NK-92 treated with Interleukin-12 subunit alpha and Interleukin-12 subunit beta, amount 100 ng/mL, for 24 hours (cell line): ENCODE measurements around the gene ZFP57.
A peak's percentile ranks its signal among the peaks of the same experiment; 100 is the strongest.
"Not testable (repeated sequence)": the region's sequence is repeated elsewhere in the genome, so short reads cannot be mapped to it uniquely, and the experiment has no call there.

ENCODE experiments used
- DNase-seq: peaks from one replicate; lab custom pipeline; 2025; lab: John Stamatoyannopoulos, UW

The ZFP57 gene

DNA sequence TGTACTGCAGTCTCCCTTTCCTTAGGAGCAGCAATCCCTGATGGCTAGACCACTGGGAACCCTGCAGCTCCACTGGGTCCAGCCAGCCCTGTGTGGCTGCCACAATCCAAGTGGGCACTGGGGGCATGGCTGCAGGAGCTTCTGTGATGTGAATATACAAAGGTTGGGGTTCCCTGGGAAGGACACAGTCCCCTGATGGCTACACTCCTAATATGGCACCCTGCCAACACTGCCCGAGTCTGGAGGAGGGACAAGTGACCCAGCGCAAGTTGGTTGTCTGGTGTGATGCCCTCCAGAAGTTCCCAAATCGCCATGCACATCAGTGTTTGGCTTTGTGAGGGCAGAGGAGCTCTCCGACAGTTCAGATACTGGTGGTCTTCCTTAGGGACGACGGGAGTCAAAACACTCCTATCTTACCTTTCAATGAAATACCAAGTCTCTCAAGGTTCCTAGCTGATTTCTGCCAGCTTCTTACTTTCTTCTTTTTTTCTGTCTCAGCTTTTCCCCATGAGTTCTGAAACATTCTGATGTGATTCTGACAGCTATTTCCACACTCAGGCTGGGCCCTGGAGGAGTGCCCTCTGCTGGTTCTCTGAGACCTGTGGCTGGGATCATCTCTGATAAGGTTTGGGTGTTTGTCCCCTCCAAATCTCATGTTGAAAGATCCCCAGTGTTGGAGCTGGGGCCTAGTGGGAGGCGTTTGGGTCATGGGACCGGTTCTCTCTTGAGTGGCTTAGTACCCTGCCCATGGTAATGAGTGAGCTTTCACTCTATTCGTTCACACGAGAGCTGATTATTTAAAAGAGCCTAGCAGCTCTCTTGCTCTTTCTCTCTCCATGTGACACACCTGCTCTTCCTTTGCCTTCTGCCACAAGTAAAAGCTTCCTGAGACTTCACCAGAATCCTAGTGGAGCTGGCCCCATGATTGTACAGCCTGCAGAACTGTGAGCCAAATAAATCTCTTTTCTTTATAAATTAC lies 15.5 kb upstream of the ZFP57 start:
- DNase-seq: no peak

DNA sequence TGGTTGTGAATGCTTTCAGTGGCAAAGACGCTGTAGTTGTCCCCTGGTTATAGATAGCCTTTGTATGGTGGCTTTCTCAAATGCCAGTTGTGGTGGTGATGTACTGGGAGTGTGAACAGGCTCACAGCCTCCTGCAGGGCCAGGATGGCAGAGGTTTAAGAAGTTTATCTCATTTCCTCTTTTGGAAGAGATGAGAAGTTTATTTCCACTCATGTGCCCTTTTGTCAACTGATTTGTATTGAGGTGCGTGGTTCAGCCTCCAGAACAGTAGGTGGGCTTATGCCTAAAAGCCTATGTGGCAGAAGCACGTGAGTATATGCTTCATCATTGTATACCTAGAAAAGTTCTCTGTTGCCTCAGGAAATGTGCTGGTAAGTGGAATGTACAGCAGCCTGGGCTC lies 13.7 kb upstream of the ZFP57 start:
- no peak for DNase-seq

DNA sequence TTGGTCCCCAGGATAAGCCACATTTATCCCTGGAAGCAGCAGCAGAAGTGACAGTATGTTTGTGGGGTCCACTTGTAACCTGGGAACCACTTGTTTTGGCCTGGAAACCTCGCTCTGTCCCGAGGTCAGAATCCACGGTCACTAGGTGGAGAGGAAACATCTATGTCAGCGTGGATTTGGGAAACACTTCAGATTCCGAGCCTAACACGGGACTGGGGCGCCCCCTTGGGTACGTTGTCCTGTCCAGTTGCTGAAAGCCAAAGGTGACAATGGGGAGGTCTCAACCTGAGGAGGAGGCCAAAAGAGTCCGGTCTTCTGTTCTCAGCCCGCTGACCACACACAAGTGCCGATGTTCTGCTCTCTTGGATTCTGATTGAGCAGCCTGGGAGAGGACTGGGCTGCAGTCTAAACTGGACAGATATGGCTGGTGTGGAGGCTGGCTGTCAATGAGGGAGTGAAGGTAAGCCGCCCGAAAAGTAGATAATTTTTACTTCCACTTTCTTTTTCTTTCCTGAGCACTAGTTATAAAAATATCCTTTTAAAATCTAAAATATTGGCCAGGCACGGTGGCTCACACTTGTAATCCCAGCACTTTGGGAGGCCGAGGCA lies 4.9 kb upstream of the ZFP57 start:
- no peak for DNase-seq

DNA sequence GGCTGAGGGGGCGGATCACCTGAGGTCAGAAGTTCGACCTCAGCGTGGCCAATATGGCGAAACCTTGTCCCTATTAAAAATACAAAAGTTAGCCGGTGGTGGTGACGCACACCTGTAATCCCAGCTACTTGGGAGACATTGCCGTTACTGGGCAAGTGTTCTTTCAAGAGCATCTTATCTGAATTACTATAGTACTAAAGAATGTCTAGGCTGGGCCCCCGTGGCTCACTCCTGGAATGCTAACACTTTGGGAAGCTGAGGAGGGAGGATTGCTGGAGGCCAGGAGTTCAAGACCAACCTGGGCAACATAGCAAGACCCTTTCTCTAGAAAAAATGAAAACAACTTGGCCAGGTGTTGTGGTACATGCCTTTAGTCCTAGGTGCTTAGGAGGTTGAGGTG lies 859 bp upstream of the ZFP57 start:
- DNase-seq: no peak

DNA sequence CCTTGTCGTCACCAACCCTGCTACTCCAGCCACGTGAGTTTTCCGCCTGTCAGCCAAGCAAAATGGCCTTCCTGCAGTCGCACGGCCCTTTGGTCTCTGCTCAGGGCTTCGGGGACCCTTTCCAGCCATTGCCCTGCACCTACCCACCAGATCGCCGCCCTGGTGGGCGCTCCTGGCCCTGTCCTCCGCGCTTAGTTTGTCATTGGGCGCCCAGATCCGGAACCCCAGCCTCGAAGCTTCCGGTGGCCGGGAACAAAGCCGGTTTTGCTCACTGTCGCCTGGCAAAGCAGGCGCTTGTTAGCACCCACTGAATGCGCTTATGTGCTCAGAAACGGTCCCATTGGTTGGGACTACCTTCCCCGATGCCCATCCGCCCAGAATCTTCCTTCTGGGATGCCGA lies 536 bp downstream of the ZFP57 start:
- DNase-seq: no peak

DNA sequence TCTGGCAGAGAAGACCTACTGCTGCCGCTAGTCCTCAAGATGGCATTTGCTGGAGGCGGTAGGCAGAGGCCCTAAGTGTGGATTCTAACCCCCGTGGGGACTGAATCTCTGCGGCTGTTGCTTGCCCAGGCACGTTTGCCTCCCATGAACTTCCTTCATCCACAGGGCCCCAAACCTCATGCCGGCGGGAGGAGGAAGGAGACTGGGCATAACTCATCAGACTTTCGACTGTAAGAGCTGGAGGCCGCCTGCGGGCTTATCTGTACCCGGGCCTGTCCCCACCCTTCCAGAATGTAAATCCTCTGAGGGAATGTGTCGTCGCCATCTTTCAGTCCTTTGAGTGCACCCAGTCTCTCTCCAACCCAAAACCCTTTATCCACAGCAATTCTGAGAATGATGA lies 990 bp downstream of the ZFP57 start:
- DNase-seq: no peak

DNA sequence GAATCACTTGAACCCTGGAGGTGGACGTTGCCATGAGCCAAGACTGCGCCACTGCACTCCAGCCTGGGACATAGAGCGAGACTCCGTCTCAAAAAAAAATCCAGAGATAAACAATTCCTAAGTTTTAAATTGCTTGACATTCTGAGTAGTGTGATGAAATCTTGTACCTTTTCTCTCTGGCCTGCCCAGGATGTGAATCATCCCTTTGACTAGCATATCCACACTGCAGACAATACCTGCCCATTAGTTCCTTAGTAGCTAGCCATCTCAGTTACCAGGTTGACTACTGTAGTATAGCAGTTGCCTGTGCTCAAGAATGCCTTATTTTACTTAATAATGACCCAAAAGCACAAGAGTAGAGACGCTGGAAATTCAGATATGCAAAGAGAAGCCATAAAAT lies 2.8 kb downstream of the ZFP57 start:
- DNase-seq: peak; percentile 7

DNA sequence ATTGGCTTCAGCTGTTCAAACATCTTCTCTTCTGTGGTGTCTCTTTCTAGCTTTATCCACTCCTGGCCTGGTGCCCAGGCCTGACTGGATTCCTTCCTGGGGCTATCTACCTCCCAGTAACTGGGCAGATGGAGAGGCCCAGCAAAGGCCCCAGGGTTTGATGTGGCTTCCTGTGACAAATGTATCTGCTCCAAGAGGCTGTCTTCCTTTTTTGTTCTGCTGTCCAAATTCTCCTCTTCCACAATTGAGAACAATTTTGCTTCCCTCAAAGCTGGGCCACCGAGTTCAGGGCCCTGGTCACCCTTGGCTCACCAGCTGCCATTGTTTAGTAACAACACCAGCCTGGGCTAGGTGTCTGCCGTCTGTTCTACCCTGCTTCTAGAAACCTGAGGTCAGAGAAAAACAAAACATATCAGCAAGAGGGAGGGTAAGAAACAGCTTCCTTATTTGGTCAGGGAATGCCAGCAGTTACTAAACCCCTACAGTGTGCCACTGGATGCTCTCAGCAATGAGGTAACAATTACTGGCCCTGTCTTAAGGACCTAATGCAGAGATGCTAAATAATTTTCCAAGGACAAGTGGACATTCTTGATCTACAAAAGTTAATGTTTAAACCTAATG lies 3.9 kb downstream of the ZFP57 start:
- no peak for DNase-seq

DNA sequence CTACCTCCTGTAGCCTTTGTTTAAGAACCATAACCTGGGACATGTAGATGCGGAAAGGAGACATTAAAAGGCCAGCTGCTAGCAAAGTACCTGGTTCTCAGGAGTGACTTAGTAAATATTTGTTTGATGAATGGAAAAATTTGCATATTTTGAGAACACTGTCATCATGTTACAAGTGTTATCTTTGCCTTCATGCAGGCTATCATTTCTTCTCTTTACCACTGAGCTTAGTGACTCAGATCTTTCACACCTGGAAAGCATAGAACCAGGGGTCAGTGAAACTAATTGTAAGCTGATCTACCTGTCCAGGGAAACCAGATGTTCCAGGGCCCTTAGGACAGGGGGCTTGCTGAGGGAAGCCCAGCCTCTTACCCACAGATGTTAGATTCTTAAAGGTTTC lies 5.4 kb downstream of the ZFP57 start:
- DNase-seq: no peak

DNA sequence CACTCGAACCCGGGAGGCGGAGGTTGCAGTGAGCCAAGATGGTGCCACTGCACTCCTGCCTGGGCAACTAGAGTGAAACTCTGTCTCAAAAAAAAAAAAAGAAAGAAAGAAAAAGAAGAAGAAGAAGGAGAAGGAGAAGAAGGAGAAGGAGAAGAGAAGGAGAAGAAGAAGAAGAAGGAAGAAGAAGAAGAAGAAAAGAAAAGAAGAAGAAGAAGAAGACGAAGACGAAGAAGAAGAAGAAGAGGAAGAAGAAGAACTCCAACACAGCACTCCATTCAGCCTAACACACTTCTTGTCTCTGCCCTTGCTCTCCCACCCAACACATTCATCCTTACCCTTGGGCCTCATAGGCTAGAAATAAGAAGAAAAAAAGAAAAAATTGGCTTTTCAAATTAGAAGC lies 6.9 kb downstream of the ZFP57 start:
- no peak for DNase-seq

DNA sequence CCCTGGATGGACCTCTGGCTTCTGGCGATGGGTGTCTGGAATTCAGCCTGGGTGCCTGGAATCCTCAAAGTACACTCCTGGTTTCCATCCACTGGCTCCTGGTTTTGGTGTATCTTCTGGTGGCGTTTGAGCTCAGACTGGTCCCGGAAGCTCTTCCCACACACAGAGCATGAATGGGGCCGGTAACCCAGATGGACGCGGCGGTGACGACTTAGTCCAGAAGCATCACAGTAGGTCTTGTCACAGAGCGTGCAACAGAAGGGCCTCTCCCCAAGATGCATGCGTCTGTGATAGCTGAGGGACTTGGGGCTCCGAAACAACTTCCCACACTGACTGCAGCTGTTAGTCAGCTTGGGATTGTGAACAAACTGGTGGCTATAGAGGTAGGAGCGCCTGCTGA lies 7.8 kb downstream of the ZFP57 start:
- no peak for DNase-seq

DNA sequence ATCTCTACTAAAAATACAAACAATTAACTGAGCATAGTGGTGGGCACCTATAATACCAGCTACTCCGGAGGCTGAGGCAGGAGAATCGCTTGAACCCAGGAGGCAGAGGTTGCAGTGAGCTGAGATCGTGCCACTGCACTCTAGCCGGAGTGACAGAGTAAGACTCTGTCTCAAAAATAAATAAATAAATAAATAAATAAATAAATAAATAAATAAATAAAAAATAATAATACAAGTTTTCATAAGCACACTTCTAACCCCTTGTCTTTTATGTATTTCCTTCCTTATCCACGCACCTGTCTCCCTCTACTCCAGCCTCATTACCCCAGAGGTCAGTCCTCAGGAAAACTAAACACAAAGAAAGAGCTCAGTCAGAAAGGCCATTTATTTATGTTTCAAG lies 8.8 kb downstream of the ZFP57 start:
- DNase-seq: not testable (repeated sequence)

DNA sequence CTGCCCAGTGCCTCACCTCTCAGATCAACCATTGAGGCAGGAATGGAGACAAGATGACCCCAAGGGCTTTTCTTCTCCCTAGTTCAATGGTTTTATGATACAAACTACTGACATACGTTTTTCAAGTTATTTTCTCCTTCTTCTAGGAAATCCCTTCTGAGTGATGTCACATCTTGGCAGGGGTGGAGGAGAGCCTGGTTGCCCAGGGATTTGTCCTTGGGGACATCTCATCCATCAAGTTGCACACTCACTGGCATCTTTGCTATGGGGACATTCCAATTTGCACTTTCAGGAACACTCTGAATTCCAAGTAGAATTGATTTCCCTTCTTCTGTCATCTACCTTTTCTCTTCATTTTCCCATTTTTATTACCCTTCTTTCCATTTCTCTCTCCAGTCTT lies 9.9 kb downstream of the ZFP57 start:
- no peak for DNase-seq

DNA sequence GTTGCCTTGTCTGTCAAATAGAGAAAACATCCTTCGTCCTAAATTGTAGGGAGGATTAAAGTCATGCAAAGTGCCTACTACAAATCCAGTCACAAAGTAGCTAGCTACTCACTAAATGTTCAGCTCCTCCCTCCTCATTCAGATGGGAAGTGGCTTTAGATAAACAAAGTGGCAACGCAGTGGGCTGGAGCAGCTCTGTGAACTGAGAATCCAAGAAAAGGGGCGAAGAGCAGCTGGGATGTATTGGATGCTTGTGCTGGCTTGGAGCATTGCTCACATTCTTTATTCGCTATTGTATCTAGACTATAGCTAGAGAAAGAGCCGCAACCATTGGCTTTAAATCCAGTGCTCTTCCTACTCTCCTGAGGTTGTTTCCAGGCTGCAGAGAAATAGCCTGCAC lies 13.8 kb downstream of the ZFP57 start:
- DNase-seq: no peak

DNA sequence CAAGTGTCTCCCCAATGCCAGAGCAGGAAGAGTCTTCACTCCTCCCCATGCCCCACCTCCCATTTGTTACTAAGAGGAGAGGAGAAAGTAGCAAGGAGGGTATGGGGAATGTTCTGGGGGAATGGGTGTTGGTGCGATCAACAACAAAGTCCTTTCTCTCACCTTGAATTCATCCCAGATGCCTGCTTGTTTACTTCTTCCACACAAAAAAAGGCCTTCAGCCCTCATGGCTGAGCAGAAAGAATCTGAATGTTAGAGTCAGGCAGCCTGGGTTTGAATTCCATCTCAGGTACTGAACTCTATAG lies 14.2 kb downstream of the ZFP57 start:
- DNase-seq: no peak

DNA sequence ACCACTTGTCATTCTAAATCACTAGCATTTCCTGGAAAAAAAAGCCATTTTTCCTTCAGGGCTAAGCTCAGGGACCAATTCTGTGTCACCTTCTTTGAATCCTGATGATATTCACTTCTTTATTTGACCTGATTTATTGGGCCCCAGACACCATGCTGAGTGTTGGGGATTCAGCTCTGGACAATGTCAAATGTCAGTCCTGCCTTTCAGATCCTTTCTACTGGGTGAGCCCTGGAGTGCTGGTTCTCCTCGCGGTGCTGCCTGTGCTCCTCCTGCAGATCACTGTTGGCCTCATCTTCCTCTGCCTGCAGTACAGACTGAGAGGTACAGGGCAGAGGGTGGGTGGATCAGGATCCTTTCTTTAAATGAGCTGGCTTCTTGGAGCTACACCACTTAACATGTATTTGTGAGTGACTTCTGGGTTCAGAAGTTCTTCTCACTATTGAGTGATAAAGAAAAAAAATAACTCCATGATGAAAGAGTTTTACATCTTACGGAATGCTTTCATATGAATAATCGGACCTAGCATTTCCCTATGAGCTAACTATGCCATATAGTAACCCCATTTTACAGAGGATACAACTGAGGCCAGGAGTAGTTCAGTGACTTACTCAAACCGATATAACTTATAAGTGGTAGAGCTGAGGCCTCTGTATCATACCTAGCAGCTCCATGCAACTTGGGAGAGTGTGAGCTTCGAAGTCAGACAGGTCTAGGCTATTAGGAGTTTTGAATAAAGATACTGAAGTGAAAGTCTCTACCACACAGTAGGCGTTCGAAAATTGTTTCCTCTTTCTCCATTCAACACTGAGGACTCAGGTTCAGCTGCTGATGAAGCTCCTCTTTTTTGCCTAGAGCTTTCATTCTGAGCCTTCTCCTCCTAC lies 14.8 kb downstream of the ZFP57 start:
- no peak for DNase-seq

DNA sequence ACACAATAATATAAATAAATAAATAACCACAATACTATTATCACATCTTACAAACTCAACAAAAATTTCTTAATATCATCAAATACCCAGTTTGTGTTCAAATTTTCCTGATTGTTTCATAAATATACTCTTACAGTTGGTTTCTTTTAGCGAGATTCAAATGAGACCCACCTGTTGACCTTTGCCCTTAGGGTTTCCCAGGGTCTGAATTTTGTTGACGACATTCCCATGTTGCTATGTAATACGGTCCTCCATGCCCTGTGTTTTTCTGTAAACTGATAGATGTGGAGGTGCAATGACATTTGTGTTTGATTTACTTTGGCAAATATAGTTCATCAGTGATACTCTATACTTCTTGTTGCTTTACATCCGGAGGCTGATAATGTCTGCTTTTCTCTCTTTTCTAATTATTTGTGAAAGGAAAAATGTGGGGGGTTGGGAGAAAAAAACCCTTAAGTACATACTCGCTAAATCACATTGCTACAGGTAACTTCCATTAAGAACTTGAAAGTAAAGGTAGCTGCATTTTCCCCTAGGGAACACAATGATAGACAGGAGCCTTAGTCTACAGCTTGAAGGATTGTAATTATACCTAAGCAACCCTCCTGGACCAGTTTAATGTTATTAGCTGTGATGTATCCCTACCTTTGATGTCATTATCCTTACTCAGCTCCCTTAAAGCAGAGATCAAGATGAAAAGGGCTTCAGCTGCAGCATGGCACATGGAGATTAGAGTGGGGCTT lies 17.5 kb downstream of the ZFP57 start:
- DNase-seq: no peak

DNA sequence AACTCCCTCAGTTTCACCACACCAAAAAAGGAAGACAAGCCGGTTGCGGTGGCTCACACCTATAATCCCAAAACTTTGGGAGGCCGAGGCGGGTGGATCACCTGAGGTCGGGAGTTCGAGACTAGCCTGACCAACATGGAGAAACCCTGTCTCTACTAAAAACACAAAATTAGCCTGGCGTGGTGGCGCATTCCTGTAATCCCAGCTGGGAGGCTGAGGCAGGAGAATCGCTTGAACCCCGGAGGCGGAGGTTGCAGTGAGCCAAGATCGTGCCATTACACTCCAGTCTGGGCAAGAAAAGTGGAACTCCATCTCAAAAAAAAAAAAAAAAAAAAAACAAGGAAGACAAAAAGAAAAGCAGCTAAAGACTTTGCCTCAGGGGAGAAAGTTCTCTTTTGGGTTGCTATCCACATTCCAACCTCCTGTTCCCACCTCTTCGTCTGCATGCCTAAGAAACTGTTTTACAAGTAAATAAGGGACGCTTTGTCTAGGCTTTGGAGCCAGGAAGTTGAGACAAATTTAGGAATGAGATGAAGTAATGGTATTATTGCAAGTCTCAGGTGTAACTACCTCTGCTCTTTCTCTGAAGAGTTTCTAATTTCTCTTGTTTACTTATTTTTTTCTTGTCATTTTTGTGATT lies 19.3 kb downstream of the ZFP57 start:
- not testable (repeated sequence) for DNase-seq

DNA sequence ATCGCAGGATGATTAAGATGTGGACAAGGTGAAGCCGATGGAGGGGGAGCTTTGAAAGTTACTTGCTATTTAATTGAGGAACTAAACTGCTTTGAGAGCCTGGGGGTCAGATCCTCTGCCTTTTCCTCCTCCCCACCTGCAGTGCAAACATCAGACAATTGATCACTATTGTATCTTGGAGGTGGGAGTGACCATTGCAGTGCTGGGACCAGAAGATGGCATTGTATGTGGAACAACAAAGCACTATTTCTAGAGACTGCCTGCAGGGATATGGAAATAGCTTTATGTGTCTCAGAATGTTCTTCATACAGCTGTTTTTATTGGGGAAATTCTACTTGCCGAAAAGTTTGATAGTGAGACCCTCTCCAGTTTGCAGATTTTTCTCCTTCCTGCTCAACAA lies 19.9 kb downstream of the ZFP57 start:
- no peak for DNase-seq

DNA sequence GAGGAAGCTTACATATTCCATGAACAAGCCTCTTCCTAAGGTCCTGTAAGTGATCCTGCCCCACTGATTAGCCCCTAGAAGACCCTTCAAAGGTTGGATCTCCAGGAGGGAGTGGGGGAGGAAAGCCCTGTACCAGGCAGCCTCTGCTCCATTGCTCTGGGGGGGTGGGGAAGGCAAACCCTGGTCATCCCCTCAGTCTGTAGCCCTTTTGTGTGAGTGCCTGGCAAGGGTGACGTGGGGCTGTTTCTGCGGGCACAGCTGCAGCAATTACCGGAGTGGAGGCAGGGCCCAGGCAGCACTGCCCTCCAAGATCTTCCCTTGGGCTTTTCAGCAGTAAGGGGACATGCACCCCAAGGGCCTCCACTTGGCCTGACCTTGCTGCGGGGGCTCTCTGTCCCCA lies 24.2 kb downstream of the ZFP57 start, which contains the start of gene MOG:
MOG (plus strand) TSS at position 295 of the 400 bp plus-strand sequence. CDS start 118 bp downstream, outside the sequence.
- DNase-seq: no peak

DNA sequence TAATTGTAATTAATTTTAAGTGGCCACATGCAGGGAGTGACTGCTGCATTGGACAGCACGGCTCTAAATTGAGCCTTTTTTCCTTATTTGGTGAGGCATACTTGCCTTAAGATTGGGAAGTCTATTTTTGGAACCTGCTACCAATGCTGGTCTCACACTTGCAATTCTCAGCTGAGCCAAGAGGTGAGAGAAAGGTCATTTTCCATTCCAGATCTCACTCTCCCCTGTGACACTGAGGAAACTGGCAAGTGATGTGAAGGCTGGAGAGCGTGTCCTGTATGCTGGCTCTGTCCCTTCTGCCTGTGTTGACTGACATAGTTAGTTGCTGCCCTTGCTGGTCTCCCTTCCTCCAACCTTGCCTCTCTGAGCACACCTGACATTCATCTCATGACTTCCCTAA lies 24.8 kb downstream of the ZFP57 start:
- no peak for DNase-seq
